ENCODE results near the gene ASB2. TPM values are rescaled to one million over a fixed set of nuclear protein-coding genes. Genes with fewer than 3 reads are reported as not detected.

ASB2 gene
- total and polyA plus RNA-seq, 2 of the 8 experiments (the other 6 are each of a cell fraction or from before 2014, with no cell fraction given) = 1.0 to 2.1 TPM

- 88% methylated on average over 2 of the region's 2 CpGs; no CpG with 5 or more reads in 1 of the 2 experiments for WGBS, 2 experiments (ENCODE audit: extremely low coverage in 1 of 2, insufficient coverage in 1 of 2, insufficient read length in 1 of 2, insufficient replicate concordance in 2 of 2, low coverage in 1 of 2, low lambda C conversion rate in 2 of 2, missing lambda C conversion rate in 1 of 2)
- Histone ChIP-seq H3K27ac (ENCODE audit: low read depth, low read length) (no peak overlapping the region), H2BK20ac (ENCODE audit: low read length) (no peak overlapping the region), H2BK15ac (ENCODE audit: low read length) (no peak overlapping the region), H2AK5ac (ENCODE audit: low read depth, low read length) (no peak overlapping the region), H3K23me2 (ENCODE audit: low read depth, low read length) (peaks cover 5% of the 10 kb centered on the region; the same call in 1 of the 2 replicates), H2AFZ (ENCODE audit: low read length) (no peak overlapping the region), H4K8ac (ENCODE audit: extremely low read depth, insufficient read depth, low read length) (no peak overlapping the region), H4K20me1 (replicated peaks in 1 of 2; ENCODE audit: control insufficient read depth in 1 of 2, insufficient read depth in 2 of 2, low read length in 2 of 2) (no peaks in the 10 kb centered on the region), H4K5ac (ENCODE audit: insufficient read length, low read depth, low read length) (no peak overlapping the region), H3K56ac (replicated peaks; ENCODE audit: insufficient read length, low read depth, low read length) (no peak overlapping the region), H3K79me2 (ENCODE audit: control insufficient read depth in 1 of 2, insufficient read depth in 2 of 2, low read length in 2 of 2) (no peaks in the 10 kb centered on the region), H2BK120ac (replicated peaks; ENCODE audit: low read depth, low read length) (no peak overlapping the region), H3K4me2 (ENCODE audit: insufficient read depth in 1 of 2, low read depth in 2 of 2, low read length in 2 of 2) (no peak overlapping the region), H3K4ac (replicated peaks; ENCODE audit: insufficient read length, low read depth, low read length) (no peak overlapping the region), H3K18ac (ENCODE audit: extremely low read depth, low read length) (no peak overlapping the region), H3K9me3 (ENCODE audit: insufficient read depth in 2 of 2, low read depth in 1 of 2, low read length in 1 of 2) (no peaks in the 10 kb centered on the region), H3K14ac (ENCODE audit: insufficient read length) (no peak overlapping the region), H2BK12ac (ENCODE audit: low read depth, low read length) (no peak overlapping the region; the same call in 1 of the 2 replicates), H3K4me3 (ENCODE audit: extremely low read depth in 1 of 4, insufficient read depth in 2 of 4, low read depth in 3 of 4, low read length in 4 of 4) (no peak overlapping the region), H2BK5ac (ENCODE audit: low read depth, low read length) (no peak overlapping the region), H3K36me3 (ENCODE audit: control insufficient read depth in 2 of 4, insufficient read depth in 4 of 4, low read length in 3 of 4) (no peaks in the 10 kb centered on the region; a peak in 1 of 8 replicates), H3K79me1 (ENCODE audit: low read depth, low read length) (peaks cover 3% of the 10 kb centered on the region; the same call in 1 of the 2 replicates), H3K27me3 (replicated peaks in 1 of 4; ENCODE audit: control insufficient read depth in 3 of 4, extremely low read depth in 1 of 4, insufficient read depth in 3 of 4, low read length in 3 of 4) (peaks cover 0 to 3% (median 3%) of the 10 kb centered on the region in 4 experiments; a peak in 2 of 7 replicates), H3K23ac (ENCODE audit: insufficient read length) (no peak overlapping the region), H4K91ac (replicated peaks; ENCODE audit: insufficient read length, low read length) (no peak overlapping the region), H3K4me1 (replicated peaks in 1 of 4; ENCODE audit: control insufficient read depth in 3 of 4, insufficient read depth in 4 of 4, low read length in 3 of 4) (peaks cover 0 to 24% (median 13%) of the 10 kb centered on the region in 4 experiments; a peak in 4 of 7 replicates), H3K9ac (replicated peaks in 1 of 4; ENCODE audit: extremely low read depth in 1 of 4, low read depth in 3 of 4, low read length in 3 of 4) (no peak overlapping the region)
- no peak for TF ChIP-seq RAD21 (IDR thresholded peaks at IDR 0.05 in 1 of 2, conservative IDR thresholded peaks at IDR 0.05 in 1 of 2; ENCODE audit: low read depth in 2 of 2, low read length in 2 of 2)
- no peak for TF ChIP-seq GABPA (IDR thresholded peaks at IDR 0.05; ENCODE audit: borderline replicate concordance, insufficient read depth, low read length)
- FAIRE-seq = no peak
- no peak for DNase-seq (ENCODE audit: low read depth in 1 of 2, low spot score in 2 of 2)
- CTCF ChIA-PET (ENCODE audit: partially characterized antibody) = interaction anchor here (1.0 to 3.9 kb wide), 6 partner anchors 11 to 112 kb away, joined by 3 to 15 read pairs (median 6); no protein-coding TSS in a partner anchor
- POLR2A ChIA-PET (ENCODE audit: partially characterized antibody) = interaction anchor here (1.5 kb wide), 1 partner anchor 24 kb away, joined by 3 read pairs; no protein-coding TSS in a partner anchor
Measured at GRCh38 chr14:94024549-94024948, 48.2 kb upstream of the ASB2 start.
